ENCODE data around the gene MIA. TPM values are rescaled to one million over a fixed set of nuclear protein-coding genes. Genes with fewer than 3 reads are reported as not detected.

The MIA gene
- total and polyA plus RNA-seq, 12 donors: 0.74 to 9.2 (median 4.9) TPM; not detected in 6

- DNase-seq: peak in 1 of 7 donors; percentile 55
- peak overlapping the region in 3 of 5 donors; percentile 60 to 94 (median 90) for H3K27ac ChIP-seq
- no peaks in the 10 kb centered on the region for H3K27me3 ChIP-seq
- H3K4me1 ChIP-seq (replicated peaks in 1 of 2): peaks cover 49 to 79% of the 10 kb centered on the region in 2 donors
- intact Hi-C loops (cut with DNase I): loop anchor here in 1 of 2 donors (5.0 kb wide), 1 partner anchor 142 kb away; no protein-coding TSS in a partner anchor
- peaks cover 0 to 35% of the 10 kb centered on the region in 2 donors for H3K36me3 ChIP-seq (replicated peaks in 1 of 2)
- H3K9me3 ChIP-seq (replicated peaks in 1 of 3): no peaks in the 10 kb centered on the region
- 68 to 70% (median 69%) methylated on average over 6 of the region's 6 CpGs for WGBS, 4 donors
- H3K4me3 ChIP-seq: no peak overlapping the region
- TF ChIP-seq POLR2A (IDR thresholded peaks at IDR 0.05): no peak
- TF ChIP-seq, protein P1, sequence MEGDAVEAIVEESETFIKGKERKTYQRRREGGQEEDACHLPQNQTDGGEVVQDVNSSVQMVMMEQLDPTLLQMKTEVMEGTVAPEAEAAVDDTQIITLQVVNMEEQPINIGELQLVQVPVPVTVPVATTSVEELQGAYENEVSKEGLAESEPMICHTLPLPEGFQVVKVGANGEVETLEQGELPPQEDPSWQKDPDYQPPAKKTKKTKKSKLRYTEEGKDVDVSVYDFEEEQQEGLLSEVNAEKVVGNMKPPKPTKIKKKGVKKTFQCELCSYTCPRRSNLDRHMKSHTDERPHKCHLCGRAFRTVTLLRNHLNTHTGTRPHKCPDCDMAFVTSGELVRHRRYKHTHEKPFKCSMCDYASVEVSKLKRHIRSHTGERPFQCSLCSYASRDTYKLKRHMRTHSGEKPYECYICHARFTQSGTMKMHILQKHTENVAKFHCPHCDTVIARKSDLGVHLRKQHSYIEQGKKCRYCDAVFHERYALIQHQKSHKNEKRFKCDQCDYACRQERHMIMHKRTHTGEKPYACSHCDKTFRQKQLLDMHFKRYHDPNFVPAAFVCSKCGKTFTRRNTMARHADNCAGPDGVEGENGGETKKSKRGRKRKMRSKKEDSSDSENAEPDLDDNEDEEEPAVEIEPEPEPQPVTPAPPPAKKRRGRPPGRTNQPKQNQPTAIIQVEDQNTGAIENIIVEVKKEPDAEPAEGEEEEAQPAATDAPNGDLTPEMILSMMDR (IDR thresholded peaks at IDR 0.05): no peak
Measured at GRCh38 chr19:40803857-40804782, 28.8 kb downstream of the MIA start.

DNA sequence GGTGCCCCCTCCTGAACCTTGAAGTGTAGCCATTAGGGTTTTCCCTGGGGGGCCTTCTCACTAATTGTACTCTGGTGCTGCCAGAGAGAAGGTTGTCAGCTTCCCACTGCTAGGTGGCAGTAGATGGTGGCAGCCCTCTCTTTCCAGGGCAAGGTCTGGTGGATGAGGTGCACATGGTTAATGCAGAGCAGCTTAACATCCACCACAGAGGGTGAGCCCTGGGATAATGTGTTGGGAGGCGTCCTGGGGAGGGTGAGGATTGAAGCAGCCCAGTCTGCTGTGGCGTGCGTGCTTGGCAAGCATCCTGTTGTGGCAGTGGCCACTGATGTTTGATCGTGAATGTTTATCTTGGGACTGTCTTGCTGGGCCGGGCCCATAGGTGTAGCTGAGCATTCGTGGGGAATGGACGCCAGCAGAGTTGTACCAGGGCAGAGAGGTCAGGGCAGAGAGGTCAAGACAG lies 29.5 kb downstream of the MIA start:
- H3K4me3 ChIP-seq: no peak overlapping the region
- no peaks in the 10 kb centered on the region for H3K9me3 ChIP-seq (replicated peaks in 1 of 3)
- no peaks in the 10 kb centered on the region for H3K27me3 ChIP-seq
- WGBS, 4 donors: 38 to 51% (median 50%) methylated on average over 4 to 7 of the region's 7 CpGs
- no peak for TF ChIP-seq POLR2A (IDR thresholded peaks at IDR 0.05)
- TF ChIP-seq, protein P1 (IDR thresholded peaks at IDR 0.05): peak in 1 of 6 experiments; percentile 2
- H3K4me1 ChIP-seq (replicated peaks in 1 of 2): peaks cover 49 to 81% of the 10 kb centered on the region in 2 donors
- peak overlapping the region in 3 of 5 donors; percentile 41 to 94 (median 90) for H3K27ac ChIP-seq
- intact Hi-C loops (cut with DNase I): loop anchor here (5.0 kb wide), 1 partner anchor 143 kb away; no protein-coding TSS in a partner anchor
- H3K36me3 ChIP-seq (replicated peaks in 1 of 2): peaks cover 0 to 40% of the 10 kb centered on the region in 2 donors
- DNase-seq: no peak

DNA sequence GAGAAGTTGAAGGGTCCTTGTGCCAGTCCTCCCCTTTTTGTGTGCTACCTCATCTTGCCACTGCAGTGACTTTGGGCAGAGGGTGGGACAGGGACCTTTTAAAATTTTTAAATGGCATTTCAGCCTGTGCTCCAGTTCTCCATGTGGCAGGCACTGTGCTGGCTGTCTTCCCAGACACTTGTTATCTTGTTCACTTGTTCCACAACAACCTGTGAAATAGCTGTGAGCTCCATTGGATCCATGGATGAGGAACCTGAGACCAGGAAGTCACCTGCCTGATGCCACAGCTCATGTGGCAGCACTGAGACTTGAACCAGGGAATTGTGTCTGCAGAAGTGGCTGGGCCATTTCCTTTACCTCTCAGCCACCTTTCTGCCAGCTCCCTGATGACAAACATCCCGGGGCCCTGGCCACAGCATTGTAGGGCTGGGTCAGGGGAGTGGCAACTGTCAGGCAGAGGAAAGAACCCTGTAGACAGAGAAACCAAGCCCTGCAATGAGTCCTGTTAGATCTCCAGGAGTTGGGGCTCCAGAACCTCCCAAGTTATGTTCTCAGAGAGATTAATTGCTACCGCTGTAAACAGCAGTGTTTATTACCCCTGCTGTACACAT lies 30.0 kb downstream of the MIA start:
- H3K36me3 ChIP-seq (replicated peaks in 1 of 2): peaks cover 0 to 40% of the 10 kb centered on the region in 2 donors
- 61 to 100% (median 74%) methylated on average over 1 to 2 of the region's 2 CpGs for WGBS, 4 donors
- intact Hi-C loops (cut with DNase I): loop anchor here in 1 of 2 donors (5.0 kb wide), 1 partner anchor 143 kb away; no protein-coding TSS in a partner anchor
- DNase-seq: peak in 5 of 7 donors; percentile 67 to 80 (median 78)
- no peaks in the 10 kb centered on the region for H3K27me3 ChIP-seq
- no peaks in the 10 kb centered on the region for H3K9me3 ChIP-seq (replicated peaks in 1 of 3)
- no peak for TF ChIP-seq POLR2A (IDR thresholded peaks at IDR 0.05)
- TF ChIP-seq, protein P1 (IDR thresholded peaks at IDR 0.05): peak in 1 of 6 experiments; percentile 1
- peaks cover 45 to 82% of the 10 kb centered on the region in 2 donors for H3K4me1 ChIP-seq (replicated peaks in 1 of 2)
- peak overlapping the region in 2 of 5 donors; percentile 90 to 94 for H3K27ac ChIP-seq
- H3K4me3 ChIP-seq: no peak overlapping the region

Data from adrenal gland (tissue), 12 donors.